Heart left ventricle (tissue), 16 donors: ENCODE data around the gene CMIP. TPM values are rescaled to one million over a fixed set of nuclear protein-coding genes. Genes with fewer than 3 reads are reported as not detected.
A peak's percentile ranks its signal among the peaks of the same experiment; 100 is the strongest.

Source experiments
- ATAC-seq, 4 donors: fragments of 200-7000 bp; cut with Tn5 transposase; one replicate each; pipeline ENCODE4 v1.9.1; 2020 to 2022; ENCODE audit warnings: moderate library complexity in 4 of 4, mild to moderate bottlenecking in 3 of 4, moderate number of reproducible peaks in 1 of 4
- DNase-seq, 5 donors: peaks; one replicate each; pipeline ENCODE4 v3.0.0-alpha.2; 2020
- H3K27ac ChIP-seq, 12 donors: fragments of 200-600 bp; sonication (generic) in 4 of 12; one replicate each; pipeline versions ENCODE4 v1.5.0 to v1.8.0; 2016 to 2022; ENCODE audit warnings: mild to moderate bottlenecking in 2 of 12
- H3K27me3 ChIP-seq, 9 donors: fragments of 200-600 bp; sonication (generic) in 2 of 9; one replicate each; pipeline versions ENCODE4 v1.5.1 to v1.8.0; 2016 to 2022; ENCODE audit warnings: mild to moderate bottlenecking in 3 of 9
- H3K36me3 ChIP-seq, 9 donors: fragments of 200-600 bp; sonication (generic) in 2 of 9; one replicate each; pipeline versions ENCODE4 v1.5.0 to v1.8.0; 2018 to 2022; ENCODE audit warnings: mild to moderate bottlenecking in 2 of 9
- H3K4me1 ChIP-seq, 12 donors: fragments of 200-600 bp; sonication (generic) in 4 of 12; one replicate each; pipeline versions ENCODE4 v1.5.0 to v1.8.0; 2016 to 2022; ENCODE audit warnings: mild to moderate bottlenecking in 3 of 12
- H3K4me3 ChIP-seq, 12 donors: fragments of 200-600 bp; sonication (generic) in 4 of 12; one replicate each; pipeline versions ENCODE4 v1.5.0 to v1.8.0; 2017 to 2022; ENCODE audit warnings: mild to moderate bottlenecking in 9 of 12, moderate library complexity in 4 of 12
- H3K9me3 ChIP-seq, 12 donors: fragments of 200-600 bp; sonication (generic) in 4 of 12; one replicate each; pipeline versions ENCODE4 v1.5.0 to v1.8.0; 2016 to 2022; ENCODE audit warnings: mild to moderate bottlenecking in 1 of 12
- POLR2A ChIP-seq, 2 donors: fragments of 450-650 bp; IDR thresholded peaks; one replicate each; pipeline ENCODE4 v1.6.1; 2017; ENCODE audit warnings: antibody characterized with exemption in 2 of 2, mild to moderate bottlenecking in 2 of 2, moderate library complexity in 2 of 2
- WGBS, 4 donors: extraction: QIAGEN DNeasy Blood & Tissue Kit in 2 of 4; methylation state at CpG; one replicate each; pipeline versions ENCODE4 v1.1.5 to v1.1.7; 2013 to 2018; 5-methylcytosine and 5-hydroxymethylcytosine counted together
- intact Hi-C, 10 donors: fragments of 100-400 bp; cut with DNase I; formaldehyde crosslinking; loops; one replicate each; pipeline versions ENCODE4 v1.11.1 to v1.14.2; 2022
- polyA plus RNA-seq, 2 donors: library from polyadenylated mRNA; stranded (reverse); fragments of 200-250 nt; gene quantifications; one replicate each; pipeline ENCODE4 v1.2.3, GENCODE V29; 2013
- total RNA-seq, 9 donors: library from RNA; depleted of rRNA in 2 of 9; stranded (reverse); fragments of >200 nt in 2 of 9; fragmentation: NEBNext Ultra II Directional in 3 of 9; extraction: Animal tissue kit (Norgen Biotek cat#: 25700) in 3 of 9; gene quantifications; one replicate each; pipeline versions ENCODE4 v1.1.0 to v1.2.4, GENCODE V29; 2016 to 2023
- TF ChIP-seq, protein P1 (sequence below), 12 donors: fragments of 200-600 bp; sonication (generic) in 4 of 12; IDR thresholded peaks; one replicate each; pipeline versions ENCODE4 v1.5.0 to v1.8.0; 2018 to 2022; ENCODE audit warnings: antibody characterized with exemption in 12 of 12, mild to moderate bottlenecking in 5 of 12
- donor health status: ischemic (EF 13 %, LVEDD 7.1; RV severe dilation, severe dysfunction).
- donor health status: healthy with polysubstance abuse.
- donor health status: DM: no; HTN: yes; CAD: no.
- donor health status: DM: no; HTN: no; CAD: no.
- donor health status: ischemic (EF 25% LVEDD 6.9; RV normal size, moderate dysfunction).
- donor health status: ischemic (EF 25% LVEDD 5.7; RV mildly dilated, moderate dysfunction).
- donor health status: healthy.
- donor health status: DM: yes; HTN: yes; CAD: no.
- donor health status: ischemic (EF 35%, LVEDD 5.7; RV mildly dilated, moderate dysfunction).
- donor health status: nonischemic (EF 11% LVEDD 7.7; RV severe dilation, severe dysfunction).
- donor health status: DM: yes; HTN: yes; CAD: no.
- donor health status: PGD.
- donor health status: ischemic (EF 29% LVEDD 5.4; RV normal size, mild dysfunction).
- donor health status: nonischemic (EF 23%, LVEDD 6.1; RV moderate dilation, normal function).

Gene CMIP
- total and polyA plus RNA-seq, 11 donors: 4.1 to 48.8 (median 10.6) TPM

DNA sequence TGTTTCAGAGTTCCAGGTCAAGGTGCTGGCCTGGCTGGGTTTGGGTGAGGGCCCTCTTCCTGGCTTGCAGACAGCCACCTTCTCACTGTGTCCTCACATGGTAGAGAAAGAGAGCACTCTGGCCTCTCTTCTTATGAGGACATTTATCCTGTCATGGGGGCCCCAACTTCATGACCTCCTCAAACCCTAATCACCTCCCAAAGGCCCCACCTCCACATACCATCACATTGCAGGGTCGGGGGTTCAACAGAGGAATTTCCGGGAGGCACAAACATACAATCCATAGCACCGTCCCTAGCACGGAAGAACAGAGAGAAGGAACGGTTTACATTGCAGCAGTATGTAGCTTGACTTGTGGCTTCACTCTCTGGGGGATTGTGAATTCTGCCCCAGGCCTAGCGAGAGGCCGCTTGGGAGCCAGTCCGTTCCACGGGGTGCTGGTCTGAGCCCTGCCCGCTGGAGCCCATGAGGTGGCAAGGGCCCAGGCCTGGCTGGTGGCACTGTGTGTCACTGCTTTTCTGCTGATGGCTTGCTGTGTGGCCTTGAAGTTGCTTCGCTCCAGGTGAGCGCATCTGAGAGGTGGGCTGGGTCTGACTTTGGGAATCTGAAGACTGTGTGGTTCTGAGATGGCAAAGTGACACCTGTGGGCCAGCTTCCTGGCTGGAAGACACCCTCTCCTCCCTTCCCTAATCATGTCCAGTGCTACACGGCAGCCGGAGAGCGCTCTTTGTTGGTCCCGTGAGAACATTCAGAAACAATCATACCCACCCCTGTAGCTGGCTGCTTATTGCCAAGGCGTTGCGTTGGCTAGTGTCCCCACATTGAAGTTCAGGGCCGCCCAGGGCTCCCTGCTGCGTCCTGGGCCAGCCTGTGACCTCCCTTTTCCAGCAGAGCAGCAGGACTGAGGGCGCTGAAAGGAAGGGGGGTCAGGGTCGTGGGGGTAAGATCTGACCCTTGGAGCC lies 98.3 kb downstream of the CMIP start:
- no peaks in the 10 kb centered on the region for H3K27me3 ChIP-seq
- H3K36me3 ChIP-seq: no peaks in the 10 kb centered on the region
- peaks cover 0 to 54% (median 16%) of the 10 kb centered on the region in 12 donors for H3K4me1 ChIP-seq
- intact Hi-C loops: loop anchor here in 1 of 10 donors (2.0 kb wide), 1 partner anchor 16 kb away; no protein-coding TSS in a partner anchor
- ATAC-seq (peak; percentile 11 to 49 (median 29)), DNase-seq (no peak)
- TF ChIP-seq, protein P1, sequence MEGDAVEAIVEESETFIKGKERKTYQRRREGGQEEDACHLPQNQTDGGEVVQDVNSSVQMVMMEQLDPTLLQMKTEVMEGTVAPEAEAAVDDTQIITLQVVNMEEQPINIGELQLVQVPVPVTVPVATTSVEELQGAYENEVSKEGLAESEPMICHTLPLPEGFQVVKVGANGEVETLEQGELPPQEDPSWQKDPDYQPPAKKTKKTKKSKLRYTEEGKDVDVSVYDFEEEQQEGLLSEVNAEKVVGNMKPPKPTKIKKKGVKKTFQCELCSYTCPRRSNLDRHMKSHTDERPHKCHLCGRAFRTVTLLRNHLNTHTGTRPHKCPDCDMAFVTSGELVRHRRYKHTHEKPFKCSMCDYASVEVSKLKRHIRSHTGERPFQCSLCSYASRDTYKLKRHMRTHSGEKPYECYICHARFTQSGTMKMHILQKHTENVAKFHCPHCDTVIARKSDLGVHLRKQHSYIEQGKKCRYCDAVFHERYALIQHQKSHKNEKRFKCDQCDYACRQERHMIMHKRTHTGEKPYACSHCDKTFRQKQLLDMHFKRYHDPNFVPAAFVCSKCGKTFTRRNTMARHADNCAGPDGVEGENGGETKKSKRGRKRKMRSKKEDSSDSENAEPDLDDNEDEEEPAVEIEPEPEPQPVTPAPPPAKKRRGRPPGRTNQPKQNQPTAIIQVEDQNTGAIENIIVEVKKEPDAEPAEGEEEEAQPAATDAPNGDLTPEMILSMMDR (IDR thresholded peaks at IDR 0.05): no peak
- no peak for TF ChIP-seq POLR2A (IDR thresholded peaks at IDR 0.05)
- 78 to 87% (median 85%) methylated on average over 17 to 22 of the region's 22 CpGs for WGBS, 4 donors
- peak overlapping the region in 2 of 12 donors; percentile 17 to 20 for H3K27ac ChIP-seq
- no peak overlapping the region for H3K4me3 ChIP-seq
- no peaks in the 10 kb centered on the region for H3K9me3 ChIP-seq

DNA sequence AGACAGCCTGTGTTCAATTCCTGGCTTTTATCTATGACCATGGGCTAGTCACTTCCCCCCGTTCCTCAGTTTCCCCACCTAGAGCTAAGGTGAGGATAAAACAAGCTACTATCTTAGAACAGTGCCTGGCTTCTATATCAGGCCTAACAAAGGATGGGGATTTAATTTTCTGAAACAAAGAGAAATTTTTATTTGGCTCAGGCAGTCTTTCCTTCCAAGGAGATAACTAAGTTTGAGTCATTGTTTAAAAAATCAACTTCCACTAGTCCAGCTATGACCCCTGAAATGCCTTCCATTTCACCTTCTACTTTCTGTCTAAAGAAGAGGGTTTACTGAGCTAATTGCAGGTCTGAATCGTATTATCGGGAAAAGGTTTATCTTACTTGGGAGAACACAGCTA lies 99.0 kb downstream of the CMIP start:
- peaks cover 0 to 54% (median 16%) of the 10 kb centered on the region in 12 donors for H3K4me1 ChIP-seq
- 70 to 80% (median 77%) methylated on average over 3 of the region's 3 CpGs for WGBS, 4 donors
- intact Hi-C loops: loop anchor here in 1 of 10 donors (2.0 kb wide), 1 partner anchor 17 kb away; no protein-coding TSS in a partner anchor
- no peaks in the 10 kb centered on the region for H3K9me3 ChIP-seq
- H3K27me3 ChIP-seq: no peaks in the 10 kb centered on the region
- ATAC-seq (peak in 1 of 4 donors; percentile 13), DNase-seq (no peak)
- H3K36me3 ChIP-seq: no peaks in the 10 kb centered on the region
- H3K4me3 ChIP-seq: no peak overlapping the region
- TF ChIP-seq, protein P1 (IDR thresholded peaks at IDR 0.05): no peak
- TF ChIP-seq POLR2A (IDR thresholded peaks at IDR 0.05): no peak
- H3K27ac ChIP-seq: peak overlapping the region in 1 of 12 donors; percentile 20

DNA sequence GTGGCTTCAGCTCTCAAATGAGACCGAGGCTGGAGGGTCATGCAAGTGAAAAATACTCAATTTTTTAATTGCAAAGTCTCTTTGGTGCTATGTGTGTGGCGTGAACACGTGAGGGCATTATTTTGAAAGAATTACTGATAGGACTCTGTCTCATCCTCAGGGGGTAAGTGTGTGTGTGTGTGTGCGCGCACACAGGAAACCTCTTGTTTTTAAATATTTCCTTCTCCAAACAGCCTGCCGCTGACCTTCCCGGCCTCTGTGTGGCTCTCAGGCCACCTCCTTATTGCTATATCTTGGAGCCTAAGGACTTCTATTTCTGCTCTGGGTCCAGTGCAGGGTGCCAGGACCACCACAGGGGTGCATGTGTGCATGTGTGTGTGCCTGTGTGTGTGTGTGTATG lies 99.7 kb downstream of the CMIP start:
- 51 to 66% (median 58%) methylated on average over 7 of the region's 7 CpGs for WGBS, 4 donors
- no peak for DNase-seq
- Histone ChIP-seq H3K36me3 (no peaks in the 10 kb centered on the region), H3K27ac (no peak overlapping the region), H3K4me3 (no peak overlapping the region), H3K9me3 (no peaks in the 10 kb centered on the region), H3K4me1 (peaks cover 0 to 61% (median 16%) of the 10 kb centered on the region in 12 donors), H3K27me3 (no peaks in the 10 kb centered on the region)
- intact Hi-C loops: no loop called here
- ATAC-seq: peak in 3 of 4 donors; percentile 23 to 59 (median 34)
- TF ChIP-seq POLR2A (IDR thresholded peaks at IDR 0.05): no peak
- TF ChIP-seq, protein P1 (IDR thresholded peaks at IDR 0.05): no peak

DNA sequence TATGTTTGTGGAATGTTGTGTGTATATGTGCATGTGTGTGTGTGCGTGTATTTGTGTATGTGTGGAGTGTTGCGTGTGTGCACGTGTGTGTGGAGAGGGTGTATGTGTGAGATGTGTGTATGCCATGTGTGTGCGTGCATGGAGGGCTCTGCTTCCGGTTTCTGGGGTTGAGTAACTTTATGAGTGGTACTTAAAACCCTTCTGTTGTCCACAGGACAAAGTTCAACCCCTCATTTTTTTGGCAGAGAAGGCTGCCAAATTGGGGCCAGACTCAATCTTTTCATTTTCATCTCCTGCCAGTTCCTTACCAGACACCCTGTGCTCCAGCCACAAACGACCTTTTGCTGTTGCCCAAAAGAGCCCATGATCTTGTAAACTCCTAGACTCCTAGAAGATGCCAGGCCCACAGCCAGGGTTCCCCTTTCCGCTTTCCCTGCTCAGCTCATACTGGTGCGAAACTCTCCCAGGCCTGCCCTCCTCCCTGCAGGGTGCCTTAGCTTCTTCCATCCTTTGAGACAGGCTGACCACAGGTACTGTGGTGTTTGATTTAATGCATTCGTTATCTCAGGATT lies 100.2 kb downstream of the CMIP start:
- Histone ChIP-seq H3K27me3 (no peaks in the 10 kb centered on the region), H3K9me3 (no peaks in the 10 kb centered on the region), H3K27ac (no peak overlapping the region), H3K4me1 (peaks cover 0 to 61% (median 16%) of the 10 kb centered on the region in 12 donors), H3K4me3 (no peak overlapping the region), H3K36me3 (no peaks in the 10 kb centered on the region)
- intact Hi-C loops: no loop called here
- no peak for DNase-seq
- ATAC-seq: no peak
- TF ChIP-seq, protein P1 (IDR thresholded peaks at IDR 0.05): no peak
- no peak for TF ChIP-seq POLR2A (IDR thresholded peaks at IDR 0.05)
- WGBS, 4 donors: 77 to 85% (median 85%) methylated on average over 9 of the region's 9 CpGs
